Spleen (tissue), 7 donors: ENCODE data around the gene LRIG1.

Experiments
- POLR2A ChIP-seq, 3 donors: fragments of 450-650 bp; IDR thresholded peaks; one replicate each; pipeline ENCODE4 v1.5.1; 2017; ENCODE audit warnings: antibody characterized with exemption in 3 of 3, mild to moderate bottlenecking in 1 of 3
- TF ChIP-seq, protein P1 (sequence below), 11 experiments: fragments of 200-600 bp in 7 of 11; fragments of 450-650 bp in 4 of 11; sonication (generic) in 4 of 11; IDR thresholded peaks in 8 of 11; conservative IDR thresholded peaks in 3 of 11; 1 replicate in 7 of 11; 2 replicates in 4 of 11; pipeline versions ENCODE4 v1.4.0 to v1.8.0; 2016 to 2021; ENCODE audit warnings: antibody characterized with exemption in 11 of 11, inconsistent platforms in 4 of 11, mild to moderate bottlenecking in 1 of 11
- donor health status: DM: no; HTN: no; CAD: no; lungs with moderate emphysema.
- donor health status: DM: no; HTN: no; CAD: no.
- donor health status: DM: no; HTN: no; CAD: no.

- TF ChIP-seq, protein P1, sequence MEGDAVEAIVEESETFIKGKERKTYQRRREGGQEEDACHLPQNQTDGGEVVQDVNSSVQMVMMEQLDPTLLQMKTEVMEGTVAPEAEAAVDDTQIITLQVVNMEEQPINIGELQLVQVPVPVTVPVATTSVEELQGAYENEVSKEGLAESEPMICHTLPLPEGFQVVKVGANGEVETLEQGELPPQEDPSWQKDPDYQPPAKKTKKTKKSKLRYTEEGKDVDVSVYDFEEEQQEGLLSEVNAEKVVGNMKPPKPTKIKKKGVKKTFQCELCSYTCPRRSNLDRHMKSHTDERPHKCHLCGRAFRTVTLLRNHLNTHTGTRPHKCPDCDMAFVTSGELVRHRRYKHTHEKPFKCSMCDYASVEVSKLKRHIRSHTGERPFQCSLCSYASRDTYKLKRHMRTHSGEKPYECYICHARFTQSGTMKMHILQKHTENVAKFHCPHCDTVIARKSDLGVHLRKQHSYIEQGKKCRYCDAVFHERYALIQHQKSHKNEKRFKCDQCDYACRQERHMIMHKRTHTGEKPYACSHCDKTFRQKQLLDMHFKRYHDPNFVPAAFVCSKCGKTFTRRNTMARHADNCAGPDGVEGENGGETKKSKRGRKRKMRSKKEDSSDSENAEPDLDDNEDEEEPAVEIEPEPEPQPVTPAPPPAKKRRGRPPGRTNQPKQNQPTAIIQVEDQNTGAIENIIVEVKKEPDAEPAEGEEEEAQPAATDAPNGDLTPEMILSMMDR (IDR thresholded peaks at IDR 0.05 in 8 of 11, conservative IDR thresholded peaks at IDR 0.05 in 3 of 11), result no peak
- TF ChIP-seq POLR2A (IDR thresholded peaks at IDR 0.05), result no peak
These were observed 81.8 kb downstream of the LRIG1 start for GRCh38 chr3:66419036-66419435.
